T-helper 2 cell (primary cell): ENCODE data around the gene PIP5K1B.

Source experiments
- DNase-seq, 5 experiments: peaks; one replicate each; pipeline versions ENCODE4 v3.0.0 to v3.0.0-alpha.2; 2012 to 2022

The PIP5K1B gene

DNA sequence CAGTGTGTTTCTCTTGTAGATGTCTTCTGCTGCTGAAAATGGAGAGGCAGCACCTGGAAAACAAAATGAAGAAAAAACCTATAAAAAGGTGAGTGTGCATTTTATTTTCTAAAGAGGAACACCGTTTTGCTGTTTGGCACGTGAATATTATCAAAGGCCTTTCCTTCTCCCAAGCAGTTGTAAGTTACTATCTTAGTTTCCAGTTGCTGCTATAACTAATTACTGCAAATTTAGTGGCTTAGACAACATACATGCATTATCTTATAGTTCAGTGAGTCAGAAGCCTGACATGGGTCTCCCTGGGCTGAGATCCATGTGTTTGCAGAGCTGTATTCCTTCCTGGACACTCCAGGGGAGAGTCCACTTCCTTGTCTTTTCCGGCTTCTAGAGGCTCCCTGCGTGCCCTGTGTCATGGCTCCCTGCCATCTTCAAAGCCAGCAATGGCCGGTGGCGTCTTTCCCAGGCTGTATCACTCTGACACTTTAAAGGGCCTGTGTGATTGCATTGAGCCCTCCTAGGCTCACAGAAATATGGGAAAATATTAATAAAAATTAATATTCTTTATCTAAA is 117.6 kb downstream of the PIP5K1B start:
- DNase-seq = no peak

- DNase-seq = no peak
These were observed 120.9 kb downstream of the PIP5K1B start for GRCh38 chr9:68825762-68826472.

- DNase-seq = no peak
These were observed 123.1 kb downstream of the PIP5K1B start for GRCh38 chr9:68827837-68828744.

DNA sequence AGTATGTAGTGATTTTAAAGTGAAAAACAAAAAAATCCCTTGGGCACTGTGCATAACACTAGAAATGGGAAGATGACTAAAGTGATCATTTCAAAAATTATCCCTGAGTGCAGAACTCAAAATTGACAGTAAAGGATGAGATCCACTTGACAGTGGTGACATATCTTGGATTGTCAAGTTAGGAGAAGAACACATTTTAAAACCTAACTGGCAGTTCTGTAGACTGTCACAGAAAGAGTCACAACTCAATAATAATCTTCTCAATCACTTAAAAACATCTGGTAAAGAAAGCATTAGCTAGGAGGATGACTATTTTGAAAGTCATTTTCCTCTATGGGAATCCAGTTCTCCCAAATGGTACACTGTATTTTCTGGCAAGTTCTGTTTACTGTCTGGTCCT is 127.1 kb downstream of the PIP5K1B start:
- no peak for DNase-seq

- no peak for DNase-seq
These were observed 128.0 kb downstream of the PIP5K1B start for GRCh38 chr9:68832861-68833518.

DNA sequence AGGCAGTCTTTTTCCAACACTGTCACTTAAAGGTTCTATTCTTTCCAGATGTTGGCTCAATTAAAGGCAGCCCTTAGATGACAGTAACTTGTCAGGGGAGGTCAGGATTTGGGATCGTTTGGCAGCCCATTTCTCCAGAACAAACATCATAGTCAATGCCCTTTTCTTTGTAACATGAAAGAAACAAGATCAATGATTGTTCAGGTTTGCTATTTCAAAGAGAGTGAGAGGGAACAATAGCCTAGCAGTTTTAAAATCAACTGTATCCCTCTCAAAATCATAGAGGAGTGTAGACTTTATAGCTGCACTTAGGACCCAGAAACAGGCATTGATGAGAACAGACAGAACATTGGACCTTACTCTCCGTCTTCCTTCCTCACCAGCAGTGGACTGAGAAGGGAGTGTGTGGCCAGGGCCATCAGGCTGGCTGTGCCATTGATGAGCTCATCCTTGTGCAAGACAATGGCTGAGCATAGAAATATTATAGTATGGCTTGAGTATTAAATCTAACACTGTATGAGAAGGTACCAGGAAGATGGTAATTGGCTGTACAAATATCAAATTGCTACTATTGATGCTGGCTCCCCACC is 130.0 kb downstream of the PIP5K1B start:
- DNase-seq = no peak

- DNase-seq = no peak
These were observed 131.7 kb downstream of the PIP5K1B start for GRCh38 chr9:68836788-68837187.

- DNase-seq = no peak
These were observed 133.2 kb downstream of the PIP5K1B start for GRCh38 chr9:68838245-68838644.

DNA sequence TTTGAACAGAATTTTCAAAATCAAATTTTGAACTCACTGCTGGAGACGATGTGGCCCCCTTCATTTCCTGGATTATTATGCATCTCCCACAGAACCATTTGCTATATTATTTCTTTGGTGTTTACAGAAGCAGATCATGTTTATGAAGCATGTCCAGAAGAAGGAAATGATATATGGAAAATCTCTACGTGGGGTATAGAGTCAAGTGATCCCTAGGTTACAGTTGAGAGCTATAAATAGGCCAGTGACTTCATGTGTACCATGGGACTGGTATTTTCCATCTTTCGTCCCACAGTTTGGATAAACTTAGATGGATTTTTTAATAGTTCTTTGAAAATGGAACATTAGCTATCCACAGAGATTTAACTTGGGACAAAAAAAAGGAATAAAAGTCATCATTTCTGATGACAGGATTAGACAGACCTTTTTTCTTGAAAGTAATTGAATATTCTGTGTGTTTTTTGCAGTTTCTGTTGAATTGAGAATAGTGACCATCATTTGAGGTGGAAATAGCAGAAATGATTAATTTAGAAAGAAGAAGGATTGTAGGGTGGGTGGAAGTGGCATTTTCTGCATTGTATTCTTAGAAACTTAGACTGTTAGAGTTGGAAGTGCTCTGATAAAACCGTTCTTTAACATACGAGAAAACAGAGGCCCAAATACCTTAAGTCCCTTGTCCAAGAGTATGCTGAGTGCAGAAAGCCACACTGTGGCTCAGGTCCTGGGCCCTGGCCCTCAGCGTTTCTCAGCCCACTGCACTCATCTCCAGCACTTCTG is 136.4 kb downstream of the PIP5K1B start:
- DNase-seq = no peak

DNA sequence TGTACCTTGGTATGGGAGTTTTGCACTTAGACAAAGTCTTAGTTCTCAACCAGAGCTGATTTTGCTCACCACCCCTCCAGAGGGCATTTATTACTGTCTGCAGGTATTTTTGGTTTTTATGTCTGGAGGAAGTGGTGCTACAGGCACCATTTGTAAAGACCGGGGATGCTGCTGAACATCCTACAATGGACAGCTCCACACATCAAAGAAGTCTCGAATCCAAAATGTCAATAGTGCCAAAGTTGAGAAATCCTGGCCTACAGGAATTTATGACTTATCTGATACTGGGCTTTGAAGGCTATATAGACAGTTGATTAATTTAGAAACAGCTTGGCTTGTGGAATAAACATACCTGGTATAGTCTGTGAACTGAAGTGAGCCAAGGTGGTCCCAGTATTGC is 137.5 kb downstream of the PIP5K1B start:
- DNase-seq = no peak

DNA sequence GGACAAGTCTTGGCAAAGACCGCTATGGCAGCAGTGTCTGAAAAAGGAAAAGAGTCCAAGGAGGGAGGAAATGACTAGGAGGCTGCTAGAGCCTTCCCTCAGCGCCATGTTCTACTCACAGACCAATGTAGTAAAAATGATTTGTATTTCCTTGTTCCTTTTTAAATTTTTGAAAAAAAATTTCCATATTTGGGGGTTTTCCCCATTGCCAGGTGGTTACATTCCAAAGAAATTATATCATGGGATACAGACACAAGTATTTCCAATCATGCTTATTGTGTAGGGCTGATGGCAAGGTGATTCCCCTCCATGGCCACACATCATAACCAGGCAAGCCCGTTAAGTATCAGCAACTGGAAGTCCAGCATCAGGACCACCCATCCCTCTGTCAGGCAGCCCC is 138.2 kb downstream of the PIP5K1B start:
- no peak for DNase-seq

GRCh38 chr9:68844157-68844556 is 139.1 kb downstream of the PIP5K1B start:
- no peak for DNase-seq

GRCh38 chr9:68844631-68845612 is 139.9 kb downstream of the PIP5K1B start:
- DNase-seq = peak in 1 of 5 experiments; percentile 20

DNA sequence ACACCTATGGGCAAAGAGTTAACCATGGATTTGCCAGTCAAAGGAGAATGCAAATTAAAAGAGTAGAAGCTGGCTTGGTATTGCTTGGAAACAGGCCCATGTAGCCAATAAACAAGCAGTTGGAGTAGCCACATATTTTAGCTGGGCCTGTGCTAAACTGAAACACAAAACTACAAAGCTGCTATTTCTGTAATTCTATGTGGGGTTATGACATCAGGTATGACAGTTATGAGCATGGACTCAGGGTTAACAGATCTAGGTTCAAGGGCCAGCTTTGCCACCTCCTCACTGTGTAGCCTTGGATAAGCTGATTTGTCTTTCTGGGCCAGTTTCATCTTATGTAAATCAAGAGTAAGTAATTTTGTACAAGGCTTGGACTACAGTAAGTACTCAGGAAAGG is 142.7 kb downstream of the PIP5K1B start:
- no peak for DNase-seq

GRCh38 chr9:68851657-68852056 is 146.6 kb downstream of the PIP5K1B start:
- DNase-seq = no peak

DNA sequence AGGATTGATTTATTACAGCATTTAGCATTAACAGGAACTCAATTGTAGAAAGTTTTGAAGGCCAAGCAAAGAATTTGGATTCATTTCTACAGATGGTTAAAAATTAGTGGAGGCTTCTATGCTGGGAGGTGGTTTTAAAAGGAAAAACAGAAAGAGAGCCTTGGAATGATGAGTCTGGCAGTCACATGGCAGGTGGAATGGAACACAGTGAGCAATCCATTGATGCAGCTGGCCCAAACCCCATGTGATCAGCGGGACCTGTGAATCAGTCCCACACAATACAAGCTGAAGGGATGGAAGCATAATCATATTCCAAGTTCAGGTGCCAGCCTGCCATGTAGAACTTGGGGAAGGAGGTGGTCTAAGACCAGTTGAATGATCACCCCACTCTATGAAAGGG is 147.9 kb downstream of the PIP5K1B start:
- DNase-seq = no peak

- DNase-seq = no peak
These were observed 154.3 kb downstream of the PIP5K1B start for GRCh38 chr9:68859347-68859746.

DNA sequence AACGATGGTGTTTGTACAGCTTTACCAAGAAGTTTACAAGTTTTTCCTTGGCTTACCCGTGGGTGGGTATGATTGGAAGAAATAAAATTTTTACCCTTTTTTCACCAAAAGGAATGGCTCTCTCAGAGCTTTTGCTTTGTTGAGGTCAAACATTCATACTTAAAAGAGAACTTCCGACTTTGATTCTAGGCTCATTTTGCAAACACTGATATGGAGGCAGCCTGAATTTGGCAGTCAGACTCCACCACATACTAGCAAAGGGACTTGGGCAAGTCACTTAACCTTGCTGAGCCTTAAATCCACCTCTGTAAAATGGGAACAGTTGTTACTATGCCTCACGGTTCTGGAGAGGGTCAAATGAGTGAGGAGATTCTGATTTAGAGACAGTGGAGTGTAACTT is 155.4 kb downstream of the PIP5K1B start:
- no peak for DNase-seq

DNA sequence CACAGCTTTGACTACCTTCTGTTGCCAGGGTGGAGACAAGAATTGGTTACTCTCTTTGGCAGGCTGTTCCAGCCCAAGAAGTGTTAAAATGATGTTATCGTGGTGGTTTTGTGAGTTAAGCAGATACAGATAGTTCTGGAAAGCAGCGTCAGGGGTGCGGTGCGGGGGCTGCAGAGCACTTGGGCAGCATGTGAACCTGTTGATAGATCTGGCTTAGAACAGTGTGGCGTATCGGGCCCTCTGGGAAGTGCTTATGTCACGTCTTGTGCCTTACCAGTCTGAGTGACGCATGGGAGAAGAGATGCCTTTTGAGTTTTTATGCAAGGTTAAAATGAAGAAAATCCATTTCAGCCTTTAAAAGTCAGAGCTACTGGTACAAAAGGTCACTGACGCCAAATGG is 156.4 kb downstream of the PIP5K1B start:
- DNase-seq = no peak

DNA sequence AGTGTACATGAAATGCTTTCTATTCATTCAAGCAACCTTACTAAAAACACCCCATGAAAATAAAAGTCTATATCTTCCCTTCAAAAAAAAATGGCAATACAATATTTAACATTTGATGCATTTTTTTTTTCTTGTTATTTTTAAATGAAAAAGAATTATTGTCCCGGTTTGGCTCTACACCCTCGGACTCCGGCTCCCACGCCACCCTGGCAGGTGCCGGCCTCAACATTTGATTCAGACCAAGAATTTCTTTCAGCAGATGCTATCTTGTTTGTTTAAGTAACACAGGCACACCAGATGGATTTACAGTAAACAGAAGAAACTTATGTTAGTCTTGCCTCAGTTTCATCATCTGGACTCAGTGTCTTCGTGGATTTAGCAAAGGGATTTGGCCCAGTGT is 162.0 kb downstream of the PIP5K1B start:
- no peak for DNase-seq

DNA sequence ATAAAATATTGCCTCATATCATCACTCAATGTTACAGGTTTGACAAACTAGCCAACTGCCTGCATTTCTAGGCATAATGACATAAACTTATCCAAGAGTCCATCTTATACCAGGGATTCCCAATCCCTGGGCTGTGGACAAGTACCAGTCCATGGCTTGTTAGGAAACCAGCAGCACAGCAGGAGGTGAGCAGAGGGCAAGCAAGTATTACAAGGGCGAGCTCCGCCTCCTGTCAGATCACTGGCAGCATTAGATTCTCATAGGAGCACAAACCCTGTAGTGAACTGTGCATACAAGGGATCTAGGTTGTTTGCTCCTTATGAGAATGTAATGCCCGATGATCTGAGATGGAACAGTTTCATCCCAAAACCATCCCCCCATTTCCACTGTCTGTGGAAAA is 164.0 kb downstream of the PIP5K1B start:
- DNase-seq = no peak
